ENCODE measurements around the gene GLCE. TPM values are rescaled to one million over a fixed set of nuclear protein-coding genes. Genes with fewer than 3 reads are reported as not detected.

GLCE gene
- total and polyA plus RNA-seq, 10 of the 15 experiments (the other 5 are each of a cell fraction or from before 2014, with no cell fraction given): 2.1 to 11.9 (median 2.9) TPM

- TF ChIP-seq E2F8 (IDR thresholded peaks at IDR 0.05; ENCODE audit: low read depth, partially characterized antibody) (no peak), CHD4 (IDR thresholded peaks at IDR 0.05) (no peak), PAX8 (IDR thresholded peaks at IDR 0.05) (no peak), CBFB (IDR thresholded peaks at IDR 0.05; ENCODE audit: low read depth) (no peak), EZH2 (IDR thresholded peaks at IDR 0.05; ENCODE audit: borderline replicate concordance, control insufficient read depth, low read depth, low read length) (no peak), BHLHE40 (IDR thresholded peaks at IDR 0.05; ENCODE audit: borderline replicate concordance in 1 of 2, low read depth in 2 of 2, low read length in 1 of 2) (no peak), CHD2 (IDR thresholded peaks at IDR 0.05; ENCODE audit: borderline replicate concordance, low read depth, low read length) (no peak)
Observed at GRCh38 chr15:69224383-69224782, 63.9 kb downstream of the GLCE start (continued).

GRCh38 chr15:69225355-69226022, 65.1 kb downstream of the GLCE start:
- Histone ChIP-seq H3K79me2 (ENCODE audit: control insufficient read depth, insufficient read depth, low read length) (no peaks in the 10 kb centered on the region), H3K36me3 (ENCODE audit: control insufficient read depth in 2 of 2, insufficient read depth in 2 of 2, low read length in 1 of 2) (no peaks in the 10 kb centered on the region; a peak in 1 of 4 replicates), H2AFZ (ENCODE audit: control insufficient read depth, low read depth, low read length) (no peak overlapping the region), H4K20me1 (ENCODE audit: control insufficient read depth, insufficient read depth) (no peaks in the 10 kb centered on the region), H3K9ac (ENCODE audit: control insufficient read depth, insufficient read depth, low read length) (no peak overlapping the region), H3K27me3 (replicated peaks in 1 of 2; ENCODE audit: control insufficient read depth in 2 of 2, insufficient read depth in 2 of 2, low read length in 1 of 2) (no peaks in the 10 kb centered on the region), H3K4me3 (no peak overlapping the region), H3K27ac (ENCODE audit: control insufficient read depth, insufficient read depth) (no peak overlapping the region), H3K9me3 (replicated peaks; ENCODE audit: control insufficient read depth, insufficient read depth, low read length) (no peaks in the 10 kb centered on the region; the same call in 1 of the 3 replicates), H3K4me2 (ENCODE audit: control insufficient read depth, insufficient read depth) (no peak overlapping the region), H3K4me1 (ENCODE audit: control insufficient read depth, insufficient read depth, low read length) (no peaks in the 10 kb centered on the region)
- POLR2A ChIA-PET: interaction anchor here (0.5 kb wide), 1 partner anchor 14 kb away, joined by 3 read pairs; no protein-coding TSS in a partner anchor
- ATAC-seq (no peak), DNase-seq (ENCODE audit: low read depth, low spot score) (no peak), FAIRE-seq (no peak)
- TF ChIP-seq CTCF (IDR thresholded peaks at IDR 0.05 in 2 of 3, conservative IDR thresholded peaks at IDR 0.05 in 1 of 3; ENCODE audit: control insufficient read depth in 2 of 3, extremely low read depth in 1 of 3, insufficient read depth in 1 of 3, low read depth in 3 of 3, low read length in 3 of 3): peak; percentile 10 to 44 (median 17); a peak in 2 of 6 replicates
- no peak for TF ChIP-seq ESRRA (IDR thresholded peaks at IDR 0.05; ENCODE audit: low read length)
- TF ChIP-seq SMC3 (IDR thresholded peaks at IDR 0.05; ENCODE audit: borderline replicate concordance, low read length): peak; percentile 43; the same call in 1 of the 2 replicates
- no peak for TF ChIP-seq NFYB (IDR thresholded peaks at IDR 0.05; ENCODE audit: insufficient read depth, low read depth, low read length)
- 50% methylated on average over 2 of the region's 2 CpGs for WGBS (ENCODE audit: insufficient coverage, insufficient replicate concordance, low lambda C conversion rate, missing lambda C conversion rate)
- in situ Hi-C loops (cut with MboI) (no loop called here), intact Hi-C loops (cut with micrococcal nuclease; ENCODE audit: unreplicated experiment) (loop anchor here (1.0 kb wide), 1 partner anchor 166 kb away; no protein-coding TSS in a partner anchor)
- CTCF ChIA-PET: interaction anchor here (1.0 to 5.7 kb wide), 5 partner anchors 14 to 191 kb away, joined by 3 to 55 read pairs (median 4); no protein-coding TSS in a partner anchor
- SMC1A ChIA-PET (ENCODE audit: uncharacterized antibody, unreplicated experiment): interaction anchor here (0.8 to 3.2 kb wide), 6 partner anchors 17 to 146 kb away, joined by 3 to 19 read pairs (median 3); partner anchors contain the start of gene GLCE
- no TSS peak for BruUV-seq (replicated peaks)
- RAD21 ChIA-PET (ENCODE audit: unreplicated experiment): interaction anchor here (1.2 kb wide), 1 partner anchor 166 kb away, joined by 8 read pairs; no protein-coding TSS in a partner anchor

All from GM12878 (cell line).